ENCODE data around the gene TSPY4. TPM values are rescaled to one million over a fixed set of nuclear protein-coding genes. Genes with fewer than 3 reads are reported as not detected.

TSPY4 gene
- total RNA-seq (ENCODE audit: low replicate concordance) = not detected in 2 replicates

GRCh38 chrY:9337164-9337563 lies at the start of gene TSPY4:
TSPY4 (plus strand) TSS chrY:9337464; CDS start chrY:9337510, 46 bp downstream.

DNA sequence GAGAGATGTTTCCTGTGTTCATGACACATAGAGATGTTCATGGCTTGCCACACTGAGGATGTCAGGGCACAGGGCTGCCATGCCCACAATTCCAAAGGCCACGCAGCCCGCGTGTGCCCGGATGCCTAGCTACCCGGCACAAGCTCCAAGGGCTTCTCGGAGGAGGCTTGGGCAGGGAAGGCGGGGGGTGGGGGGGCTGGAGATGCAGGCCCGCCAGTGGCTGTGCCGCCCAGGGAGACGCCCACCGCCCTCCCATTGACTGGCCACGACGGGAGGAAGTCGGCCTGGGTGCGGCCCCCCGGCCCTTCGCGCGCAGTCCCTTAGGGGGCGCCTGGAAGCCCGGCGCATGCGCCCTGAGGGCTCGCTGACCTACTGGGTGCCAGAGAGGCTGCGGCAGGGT lies 20.2 kb downstream of the TSPY4 start, which contains the start of gene TSPY8:
Gene TSPY8, plus strand, starts transcription at position 301 of the 400 bp plus-strand sequence. Its CDS starts 46 bp downstream, at position 347.

Other genes with a start within 250 kb of the TSPY4 start
- gene TSPY8, start 20.3 kb downstream of the TSPY4 start, total RNA-seq (ENCODE audit: low replicate concordance) = not detected in 2 replicates
- gene TSPY3, start 61.0 kb downstream of the TSPY4 start, total RNA-seq (ENCODE audit: low replicate concordance) = not detected in 2 replicates
- gene TSPY1, start 129.5 kb downstream of the TSPY4 start, total RNA-seq (ENCODE audit: low replicate concordance) = not detected in 2 replicates
- not detected in 2 replicates for gene TSPY9, start 149.8 kb downstream of the TSPY4 start, total RNA-seq (ENCODE audit: low replicate concordance)
- not detected in 2 replicates for gene TSPY10, start 190.4 kb downstream of the TSPY4 start, total RNA-seq (ENCODE audit: low replicate concordance)